Testis (tissue), 2 donors: ENCODE data around the gene RARRES2.

Experiments used
- POLR2A ChIP-seq: fragments of 450-650 bp; IDR thresholded peaks from one replicate; pipeline ENCODE4 v1.6.1; 2017; ENCODE audit warnings: antibody characterized with exemption, mild to moderate bottlenecking, moderate library complexity
- TF ChIP-seq, protein P1 (sequence below), 3 experiments: fragments of 450-650 bp in 2 of 3; fragments of 200-600 bp in 1 of 3; sonication (generic) in 1 of 3; IDR thresholded peaks; one replicate each; pipeline ENCODE4 v1.5.1; 2016 to 2019; ENCODE audit warnings: antibody characterized with exemption in 3 of 3, mild to moderate bottlenecking in 2 of 3, moderate library complexity in 1 of 3

GRCh38 chr7:150358433-150358832, 17.0 kb upstream of the RARRES2 start:
- TF ChIP-seq, protein P1, sequence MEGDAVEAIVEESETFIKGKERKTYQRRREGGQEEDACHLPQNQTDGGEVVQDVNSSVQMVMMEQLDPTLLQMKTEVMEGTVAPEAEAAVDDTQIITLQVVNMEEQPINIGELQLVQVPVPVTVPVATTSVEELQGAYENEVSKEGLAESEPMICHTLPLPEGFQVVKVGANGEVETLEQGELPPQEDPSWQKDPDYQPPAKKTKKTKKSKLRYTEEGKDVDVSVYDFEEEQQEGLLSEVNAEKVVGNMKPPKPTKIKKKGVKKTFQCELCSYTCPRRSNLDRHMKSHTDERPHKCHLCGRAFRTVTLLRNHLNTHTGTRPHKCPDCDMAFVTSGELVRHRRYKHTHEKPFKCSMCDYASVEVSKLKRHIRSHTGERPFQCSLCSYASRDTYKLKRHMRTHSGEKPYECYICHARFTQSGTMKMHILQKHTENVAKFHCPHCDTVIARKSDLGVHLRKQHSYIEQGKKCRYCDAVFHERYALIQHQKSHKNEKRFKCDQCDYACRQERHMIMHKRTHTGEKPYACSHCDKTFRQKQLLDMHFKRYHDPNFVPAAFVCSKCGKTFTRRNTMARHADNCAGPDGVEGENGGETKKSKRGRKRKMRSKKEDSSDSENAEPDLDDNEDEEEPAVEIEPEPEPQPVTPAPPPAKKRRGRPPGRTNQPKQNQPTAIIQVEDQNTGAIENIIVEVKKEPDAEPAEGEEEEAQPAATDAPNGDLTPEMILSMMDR (IDR thresholded peaks at IDR 0.05) = no peak
- TF ChIP-seq POLR2A = no peak
